GM23338 (cell line): ENCODE results near the gene NOPCHAP1. TPM values are rescaled to one million over a fixed set of nuclear protein-coding genes. Genes with fewer than 3 reads are reported as not detected.
A peak's percentile ranks its signal among the peaks of the same experiment; 100 is the strongest.

Experiments
- ATAC-seq: fragments of 200-7000 bp; cut with Tn5 transposase; 3 replicates; pipeline ENCODE4 v1.9.1; 2020
- DNase-seq: peaks from one replicate; pipeline ENCODE4 v3.0.0-alpha.2; 2015; ENCODE audit warnings: low spot score
- H2AFZ ChIP-seq: fragments of 200-600 bp; sonication (generic); 2 replicates; pipeline ENCODE4 v1.8.0; 2016; ENCODE audit warnings: antibody characterized with exemption, mild to moderate bottlenecking, moderate library complexity
- H3F3A ChIP-seq: fragments of 200-600 bp; sonication (generic); replicated peaks from 2 replicates; pipeline ENCODE4 v1.8.0; 2017; ENCODE audit warnings: antibody characterized with exemption, mixed run types, low read depth
- H3K27ac ChIP-seq: fragments of 200-600 bp; sonication (generic); 2 replicates; pipeline ENCODE4 v1.6.1; 2016; ENCODE audit warnings: low read depth
- H3K27me3 ChIP-seq: fragments of 200-600 bp; sonication (generic); 2 replicates; pipeline ENCODE4 v1.8.0; 2016; ENCODE audit warnings: mild to moderate bottlenecking, mixed run types, moderate library complexity; ENCODE audit not compliant: insufficient read depth
- H3K36me3 ChIP-seq: fragments of 200-600 bp; sonication (generic); 2 replicates; pipeline ENCODE4 v1.8.0; 2016; ENCODE audit warnings: mild to moderate bottlenecking; ENCODE audit not compliant: insufficient read depth
- H3K4me1 ChIP-seq: fragments of 200-600 bp; sonication (generic); 2 replicates; pipeline ENCODE4 v1.8.0; 2016; ENCODE audit warnings: mild to moderate bottlenecking, moderate library complexity; ENCODE audit not compliant: insufficient read depth
- H3K4me2 ChIP-seq: fragments of 200-600 bp; sonication (generic); 2 replicates; pipeline ENCODE4 v1.7.1; 2017; ENCODE audit warnings: mixed run types
- H3K4me3 ChIP-seq: fragments of 200-600 bp; sonication (generic); 2 replicates; pipeline ENCODE4 v1.6.1; 2016; ENCODE audit warnings: mixed run types
- H3K79me2 ChIP-seq: fragments of 200-600 bp; sonication (generic); replicated peaks from 2 replicates; pipeline ENCODE4 v1.8.0; 2017; ENCODE audit warnings: mild to moderate bottlenecking; ENCODE audit not compliant: insufficient read depth
- H3K9me2 ChIP-seq: fragments of 200-600 bp; sonication (generic); 2 replicates; pipeline ENCODE4 v1.8.0; 2017; ENCODE audit not compliant: insufficient read depth
- H4K20me1 ChIP-seq: fragments of 200-600 bp; sonication (generic); replicated peaks from 2 replicates; pipeline ENCODE4 v1.8.0; 2017; ENCODE audit warnings: mild to moderate bottlenecking; ENCODE audit not compliant: insufficient read depth
- H3K27ac Mint-ChIP-seq: 2 replicates; pipeline ENCODE4 v1.8.0; 2020; ENCODE audit warnings: inconsistent platforms, mild to moderate bottlenecking, moderate library complexity, mixed read lengths
- H3K27me3 Mint-ChIP-seq: 3 replicates; pipeline ENCODE4 v1.8.0; 2022; ENCODE audit warnings: low read depth, mild to moderate bottlenecking, moderate library complexity, mixed read lengths, inconsistent platforms; ENCODE audit not compliant: insufficient read depth, poor library complexity
- H3K36me3 Mint-ChIP-seq: 3 replicates; pipeline ENCODE4 v1.8.0; 2021; ENCODE audit warnings: low read depth, mild to moderate bottlenecking, inconsistent platforms, moderate library complexity, mixed read lengths
- H3K4me1 Mint-ChIP-seq: 3 replicates; pipeline ENCODE4 v1.8.0; 2020; ENCODE audit warnings: mild to moderate bottlenecking, inconsistent platforms, mixed read lengths
- H3K4me3 Mint-ChIP-seq: 3 replicates; pipeline ENCODE4 v1.8.0; 2021; ENCODE audit warnings: moderate library complexity, mild to moderate bottlenecking, inconsistent platforms, mixed read lengths
- H3K9me3 Mint-ChIP-seq: 3 replicates; pipeline ENCODE4 v1.8.0; 2020; ENCODE audit warnings: moderate library complexity, mild to moderate bottlenecking, inconsistent platforms, mixed read lengths
- EZH2 ChIP-seq: fragments of 200-600 bp; sonication (generic); IDR thresholded peaks from one replicate; pipeline ENCODE4 v1.8.0; 2017; ENCODE audit warnings: antibody characterized with exemption, mild to moderate bottlenecking, low read depth; ENCODE audit not compliant: unreplicated experiment
- EZH2phosphoT487 ChIP-seq: fragments of 200-600 bp; sonication (generic); IDR thresholded peaks from one replicate; pipeline ENCODE4 v1.8.1; 2018; ENCODE audit warnings: antibody characterized with exemption; ENCODE audit not compliant: unreplicated experiment
- JUNB ChIP-seq: IDR thresholded peaks from one replicate; pipeline ENCODE4 v1.6.1; 2016; ENCODE audit warnings: antibody characterized with exemption; ENCODE audit not compliant: unreplicated experiment
- NANOG ChIP-seq: IDR thresholded peaks from 2 replicates; pipeline ENCODE4 v1.6.1; 2016; ENCODE audit warnings: antibody characterized with exemption, borderline replicate concordance
- POLR2AphosphoS5 ChIP-seq: IDR thresholded peaks from 2 replicates; pipeline ENCODE4 v1.6.1; 2016; ENCODE audit warnings: antibody characterized with exemption, low read depth
- STAT1 ChIP-seq: IDR thresholded peaks from one replicate; pipeline ENCODE4 v1.6.1; 2016; ENCODE audit warnings: antibody characterized with exemption; ENCODE audit not compliant: unreplicated experiment
- ZNF114 ChIP-seq: fragments of 250-450 bp; sonication (Bioruptor Pico); IDR thresholded peaks from 2 replicates; pipeline ENCODE4 v1.5.0; 2020; ENCODE audit warnings: mild to moderate bottlenecking, moderate library complexity
- polyA plus RNA-seq: library from polyadenylated mRNA; unstranded; fragments of >200 nt; fragmentation: Nextera tagmentation; extraction: Ambion mirVana; gene quantifications from 2 replicates; pipeline ENCODE4 v1.2.1, GENCODE V29; 2016
- total RNA-seq: library from RNA; depleted of rRNA; stranded (reverse); fragments of >200 nt; shearing (Covaris generic); gene quantifications from 2 replicates; pipeline ENCODE4 v1.2.3, GENCODE V29; 2014
- TF ChIP-seq, protein P1 (sequence below), 2 experiments: fragments of 200-600 bp in 1 of 2; sonication (generic) in 1 of 2; conservative IDR thresholded peaks; 2 replicates each; pipeline versions ENCODE4 v1.5.1 to v1.6.1; 2016 to 2017; ENCODE audit warnings: antibody characterized with exemption in 2 of 2, low read depth in 2 of 2, mild to moderate bottlenecking in 2 of 2, moderate library complexity in 1 of 2
- TF ChIP-seq, protein P2 (sequence below): IDR thresholded peaks from one replicate; pipeline ENCODE4 v1.6.1; 2018; ENCODE audit warnings: antibody characterized with exemption; ENCODE audit not compliant: unreplicated experiment
- TF ChIP-seq, protein P3 (sequence below): fragments of 250-450 bp; sonication (Bioruptor Pico); IDR thresholded peaks from 2 replicates; pipeline ENCODE4 v1.5.0; 2020; ENCODE audit warnings: mild to moderate bottlenecking, moderate library complexity
- TF ChIP-seq, protein P4 (sequence below): IDR thresholded peaks from 2 replicates; pipeline ENCODE4 v1.6.1; 2016; ENCODE audit warnings: antibody characterized with exemption

Gene NOPCHAP1
- total and polyA plus RNA-seq, 2 experiments from 2014 or later: 14.7 to 221 TPM

DNA sequence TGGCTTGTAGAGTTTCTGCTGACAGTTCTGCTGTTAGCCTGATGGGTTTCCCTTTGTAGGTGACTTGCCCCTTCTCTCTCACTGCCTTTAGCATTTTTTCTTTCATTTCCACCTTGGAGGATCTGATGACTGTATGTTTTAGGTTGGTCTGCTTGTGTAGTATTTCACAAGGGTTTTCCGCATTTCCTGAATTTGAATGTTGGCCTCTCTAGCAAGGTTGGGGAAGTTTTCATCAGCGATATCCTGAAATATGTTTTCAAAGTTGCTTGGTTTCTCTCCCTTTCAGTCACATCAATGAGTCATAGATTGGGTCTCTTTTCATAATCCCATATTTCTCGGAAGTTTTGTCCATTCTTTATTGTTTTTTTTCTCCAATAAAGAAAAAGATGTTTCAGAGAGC is 11.4 kb downstream of the NOPCHAP1 start (continued):
- TF ChIP-seq, protein P1, sequence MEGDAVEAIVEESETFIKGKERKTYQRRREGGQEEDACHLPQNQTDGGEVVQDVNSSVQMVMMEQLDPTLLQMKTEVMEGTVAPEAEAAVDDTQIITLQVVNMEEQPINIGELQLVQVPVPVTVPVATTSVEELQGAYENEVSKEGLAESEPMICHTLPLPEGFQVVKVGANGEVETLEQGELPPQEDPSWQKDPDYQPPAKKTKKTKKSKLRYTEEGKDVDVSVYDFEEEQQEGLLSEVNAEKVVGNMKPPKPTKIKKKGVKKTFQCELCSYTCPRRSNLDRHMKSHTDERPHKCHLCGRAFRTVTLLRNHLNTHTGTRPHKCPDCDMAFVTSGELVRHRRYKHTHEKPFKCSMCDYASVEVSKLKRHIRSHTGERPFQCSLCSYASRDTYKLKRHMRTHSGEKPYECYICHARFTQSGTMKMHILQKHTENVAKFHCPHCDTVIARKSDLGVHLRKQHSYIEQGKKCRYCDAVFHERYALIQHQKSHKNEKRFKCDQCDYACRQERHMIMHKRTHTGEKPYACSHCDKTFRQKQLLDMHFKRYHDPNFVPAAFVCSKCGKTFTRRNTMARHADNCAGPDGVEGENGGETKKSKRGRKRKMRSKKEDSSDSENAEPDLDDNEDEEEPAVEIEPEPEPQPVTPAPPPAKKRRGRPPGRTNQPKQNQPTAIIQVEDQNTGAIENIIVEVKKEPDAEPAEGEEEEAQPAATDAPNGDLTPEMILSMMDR (conservative IDR thresholded peaks at IDR 0.05; ENCODE audit: low read depth in 2 of 2): no peak
- TF ChIP-seq, protein P2, sequence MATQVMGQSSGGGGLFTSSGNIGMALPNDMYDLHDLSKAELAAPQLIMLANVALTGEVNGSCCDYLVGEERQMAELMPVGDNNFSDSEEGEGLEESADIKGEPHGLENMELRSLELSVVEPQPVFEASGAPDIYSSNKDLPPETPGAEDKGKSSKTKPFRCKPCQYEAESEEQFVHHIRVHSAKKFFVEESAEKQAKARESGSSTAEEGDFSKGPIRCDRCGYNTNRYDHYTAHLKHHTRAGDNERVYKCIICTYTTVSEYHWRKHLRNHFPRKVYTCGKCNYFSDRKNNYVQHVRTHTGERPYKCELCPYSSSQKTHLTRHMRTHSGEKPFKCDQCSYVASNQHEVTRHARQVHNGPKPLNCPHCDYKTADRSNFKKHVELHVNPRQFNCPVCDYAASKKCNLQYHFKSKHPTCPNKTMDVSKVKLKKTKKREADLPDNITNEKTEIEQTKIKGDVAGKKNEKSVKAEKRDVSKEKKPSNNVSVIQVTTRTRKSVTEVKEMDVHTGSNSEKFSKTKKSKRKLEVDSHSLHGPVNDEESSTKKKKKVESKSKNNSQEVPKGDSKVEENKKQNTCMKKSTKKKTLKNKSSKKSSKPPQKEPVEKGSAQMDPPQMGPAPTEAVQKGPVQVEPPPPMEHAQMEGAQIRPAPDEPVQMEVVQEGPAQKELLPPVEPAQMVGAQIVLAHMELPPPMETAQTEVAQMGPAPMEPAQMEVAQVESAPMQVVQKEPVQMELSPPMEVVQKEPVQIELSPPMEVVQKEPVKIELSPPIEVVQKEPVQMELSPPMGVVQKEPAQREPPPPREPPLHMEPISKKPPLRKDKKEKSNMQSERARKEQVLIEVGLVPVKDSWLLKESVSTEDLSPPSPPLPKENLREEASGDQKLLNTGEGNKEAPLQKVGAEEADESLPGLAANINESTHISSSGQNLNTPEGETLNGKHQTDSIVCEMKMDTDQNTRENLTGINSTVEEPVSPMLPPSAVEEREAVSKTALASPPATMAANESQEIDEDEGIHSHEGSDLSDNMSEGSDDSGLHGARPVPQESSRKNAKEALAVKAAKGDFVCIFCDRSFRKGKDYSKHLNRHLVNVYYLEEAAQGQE: no peak
- TF ChIP-seq NANOG: no peak
- no peak for TF ChIP-seq EZH2phosphoT487
- no peak for TF ChIP-seq JUNB
- no peak for TF ChIP-seq POLR2AphosphoS5
- TF ChIP-seq ZNF114 (CRISPR knock-in tag): no peak
- TF ChIP-seq STAT1: no peak

DNA sequence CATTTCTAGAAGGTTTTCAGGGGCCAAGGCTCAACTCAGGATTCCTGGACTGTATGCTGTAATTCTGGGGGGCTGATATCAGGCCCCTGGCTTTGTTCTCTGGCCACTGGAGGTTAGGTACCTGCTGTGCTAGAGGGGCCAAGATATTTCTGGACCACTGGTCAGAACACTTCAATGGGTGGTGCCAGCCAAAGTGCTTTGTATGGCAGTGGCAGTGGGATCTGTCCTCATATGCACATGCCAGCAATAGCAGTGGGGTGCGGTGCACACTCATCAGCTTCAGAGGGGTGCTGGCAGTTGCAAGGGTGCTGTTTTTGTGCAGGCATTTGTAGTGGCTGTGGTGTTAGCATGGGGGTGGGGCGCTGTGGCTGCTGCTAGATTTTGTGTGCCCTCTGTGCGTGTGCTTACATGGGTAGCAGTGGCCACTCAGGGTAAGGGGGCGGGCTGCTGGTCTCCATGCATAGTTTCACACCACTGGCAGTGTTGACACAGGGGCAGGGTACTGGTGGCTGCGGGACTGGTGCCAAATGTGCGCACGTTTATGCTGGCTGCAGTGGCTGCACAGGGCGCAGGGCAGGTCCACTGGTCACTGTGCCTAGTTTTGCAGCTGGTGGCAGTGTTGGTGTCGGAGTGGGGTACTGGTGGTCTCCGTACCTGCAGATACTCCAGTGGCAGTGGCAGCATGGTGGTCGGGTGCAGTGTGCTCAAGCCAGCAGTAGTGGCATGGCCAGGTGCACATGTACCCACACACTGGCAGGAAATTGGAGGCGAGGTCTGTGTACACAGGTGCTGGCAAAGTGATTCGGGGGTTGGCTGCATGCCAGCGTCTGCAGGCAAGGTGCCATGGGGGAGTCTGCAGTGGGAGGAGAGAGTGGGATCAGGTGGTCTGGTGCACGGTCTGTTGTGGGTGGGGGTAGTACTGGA is 12.6 kb downstream of the NOPCHAP1 start:
- DNase-seq: no peak
- H3K36me3 ChIP-seq: peaks cover 47% of the 10 kb centered on the region
- H3K4me3 ChIP-seq: no peak overlapping the region
- peaks cover 16% of the 10 kb centered on the region; the same call in 1 of the 2 replicates for H3K79me2 ChIP-seq
- H3K4me2 ChIP-seq: no peak overlapping the region
- H3K4me3 Mint-ChIP-seq: no peak overlapping the region
- peaks cover 20% of the 10 kb centered on the region for H4K20me1 ChIP-seq
- no peak overlapping the region for H2AFZ ChIP-seq
- no peak for ATAC-seq
- H3K9me2 ChIP-seq: no peaks in the 10 kb centered on the region
- H3K27me3 ChIP-seq: no peaks in the 10 kb centered on the region
- no peak overlapping the region for H3K27ac ChIP-seq
- H3K27me3 Mint-ChIP-seq: peaks cover 3% of the 10 kb centered on the region
- H3K9me3 Mint-ChIP-seq: no peaks in the 10 kb centered on the region
- no peaks in the 10 kb centered on the region for H3K4me1 ChIP-seq
- H3K36me3 Mint-ChIP-seq: peaks cover 91% of the 10 kb centered on the region
- no peaks in the 10 kb centered on the region for H3K4me1 Mint-ChIP-seq
- no peaks in the 10 kb centered on the region for H3F3A ChIP-seq
- peak overlapping the region; percentile 73 for H3K27ac Mint-ChIP-seq
- TF ChIP-seq POLR2AphosphoS5: no peak
- no peak for TF ChIP-seq STAT1
- TF ChIP-seq, protein P3, sequence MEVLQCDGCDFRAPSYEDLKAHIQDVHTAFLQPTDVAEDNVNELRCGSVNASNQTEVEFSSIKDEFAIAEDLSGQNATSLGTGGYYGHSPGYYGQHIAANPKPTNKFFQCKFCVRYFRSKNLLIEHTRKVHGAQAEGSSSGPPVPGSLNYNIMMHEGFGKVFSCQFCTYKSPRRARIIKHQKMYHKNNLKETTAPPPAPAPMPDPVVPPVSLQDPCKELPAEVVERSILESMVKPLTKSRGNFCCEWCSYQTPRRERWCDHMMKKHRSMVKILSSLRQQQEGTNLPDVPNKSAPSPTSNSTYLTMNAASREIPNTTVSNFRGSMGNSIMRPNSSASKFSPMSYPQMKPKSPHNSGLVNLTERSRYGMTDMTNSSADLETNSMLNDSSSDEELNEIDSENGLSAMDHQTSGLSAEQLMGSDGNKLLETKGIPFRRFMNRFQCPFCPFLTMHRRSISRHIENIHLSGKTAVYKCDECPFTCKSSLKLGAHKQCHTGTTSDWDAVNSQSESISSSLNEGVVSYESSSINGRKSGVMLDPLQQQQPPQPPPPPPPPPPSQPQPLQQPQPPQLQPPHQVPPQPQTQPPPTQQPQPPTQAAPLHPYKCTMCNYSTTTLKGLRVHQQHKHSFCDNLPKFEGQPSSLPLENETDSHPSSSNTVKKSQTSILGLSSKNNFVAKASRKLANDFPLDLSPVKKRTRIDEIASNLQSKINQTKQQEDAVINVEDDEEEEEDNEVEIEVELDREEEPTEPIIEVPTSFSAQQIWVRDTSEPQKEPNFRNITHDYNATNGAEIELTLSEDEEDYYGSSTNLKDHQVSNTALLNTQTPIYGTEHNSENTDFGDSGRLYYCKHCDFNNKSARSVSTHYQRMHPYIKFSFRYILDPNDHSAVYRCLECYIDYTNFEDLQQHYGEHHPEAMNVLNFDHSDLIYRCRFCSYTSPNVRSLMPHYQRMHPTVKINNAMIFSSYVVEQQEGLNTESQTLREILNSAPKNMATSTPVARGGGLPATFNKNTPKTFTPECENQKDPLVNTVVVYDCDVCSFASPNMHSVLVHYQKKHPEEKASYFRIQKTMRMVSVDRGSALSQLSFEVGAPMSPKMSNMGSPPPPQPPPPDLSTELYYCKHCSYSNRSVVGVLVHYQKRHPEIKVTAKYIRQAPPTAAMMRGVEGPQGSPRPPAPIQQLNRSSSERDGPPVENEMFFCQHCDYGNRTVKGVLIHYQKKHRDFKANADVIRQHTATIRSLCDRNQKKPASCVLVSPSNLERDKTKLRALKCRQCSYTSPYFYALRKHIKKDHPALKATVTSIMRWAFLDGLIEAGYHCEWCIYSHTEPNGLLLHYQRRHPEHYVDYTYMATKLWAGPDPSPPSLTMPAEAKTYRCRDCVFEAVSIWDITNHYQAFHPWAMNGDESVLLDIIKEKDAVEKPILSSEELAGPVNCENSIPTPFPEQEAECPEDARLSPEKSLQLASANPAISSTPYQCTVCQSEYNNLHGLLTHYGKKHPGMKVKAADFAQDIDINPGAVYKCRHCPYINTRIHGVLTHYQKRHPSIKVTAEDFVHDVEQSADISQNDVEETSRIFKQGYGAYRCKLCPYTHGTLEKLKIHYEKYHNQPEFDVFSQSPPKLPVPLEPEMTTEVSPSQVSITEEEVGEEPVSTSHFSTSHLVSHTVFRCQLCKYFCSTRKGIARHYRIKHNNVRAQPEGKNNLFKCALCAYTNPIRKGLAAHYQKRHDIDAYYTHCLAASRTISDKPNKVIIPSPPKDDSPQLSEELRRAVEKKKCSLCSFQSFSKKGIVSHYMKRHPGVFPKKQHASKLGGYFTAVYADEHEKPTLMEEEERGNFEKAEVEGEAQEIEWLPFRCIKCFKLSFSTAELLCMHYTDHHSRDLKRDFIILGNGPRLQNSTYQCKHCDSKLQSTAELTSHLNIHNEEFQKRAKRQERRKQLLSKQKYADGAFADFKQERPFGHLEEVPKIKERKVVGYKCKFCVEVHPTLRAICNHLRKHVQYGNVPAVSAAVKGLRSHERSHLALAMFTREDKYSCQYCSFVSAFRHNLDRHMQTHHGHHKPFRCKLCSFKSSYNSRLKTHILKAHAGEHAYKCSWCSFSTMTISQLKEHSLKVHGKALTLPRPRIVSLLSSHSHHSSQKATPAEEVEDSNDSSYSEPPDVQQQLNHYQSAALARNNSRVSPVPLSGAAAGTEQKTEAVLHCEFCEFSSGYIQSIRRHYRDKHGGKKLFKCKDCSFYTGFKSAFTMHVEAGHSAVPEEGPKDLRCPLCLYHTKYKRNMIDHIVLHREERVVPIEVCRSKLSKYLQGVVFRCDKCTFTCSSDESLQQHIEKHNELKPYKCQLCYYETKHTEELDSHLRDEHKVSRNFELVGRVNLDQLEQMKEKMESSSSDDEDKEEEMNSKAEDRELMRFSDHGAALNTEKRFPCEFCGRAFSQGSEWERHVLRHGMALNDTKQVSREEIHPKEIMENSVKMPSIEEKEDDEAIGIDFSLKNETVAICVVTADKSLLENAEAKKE (CRISPR knock-in tag): no peak
- TF ChIP-seq, protein P4, sequence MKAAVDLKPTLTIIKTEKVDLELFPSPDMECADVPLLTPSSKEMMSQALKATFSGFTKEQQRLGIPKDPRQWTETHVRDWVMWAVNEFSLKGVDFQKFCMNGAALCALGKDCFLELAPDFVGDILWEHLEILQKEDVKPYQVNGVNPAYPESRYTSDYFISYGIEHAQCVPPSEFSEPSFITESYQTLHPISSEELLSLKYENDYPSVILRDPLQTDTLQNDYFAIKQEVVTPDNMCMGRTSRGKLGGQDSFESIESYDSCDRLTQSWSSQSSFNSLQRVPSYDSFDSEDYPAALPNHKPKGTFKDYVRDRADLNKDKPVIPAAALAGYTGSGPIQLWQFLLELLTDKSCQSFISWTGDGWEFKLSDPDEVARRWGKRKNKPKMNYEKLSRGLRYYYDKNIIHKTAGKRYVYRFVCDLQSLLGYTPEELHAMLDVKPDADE: no peak
- TF ChIP-seq ZNF114 (CRISPR knock-in tag): no peak
- TF ChIP-seq EZH2: no peak
